ENCODE measurements around the gene MIEF2. TPM values are rescaled to one million over a fixed set of nuclear protein-coding genes. Genes with fewer than 3 reads are reported as not detected.

Gene MIEF2
- total and polyA plus RNA-seq, 8 donors = 2.1 to 254 (median 9.1) TPM

DNA sequence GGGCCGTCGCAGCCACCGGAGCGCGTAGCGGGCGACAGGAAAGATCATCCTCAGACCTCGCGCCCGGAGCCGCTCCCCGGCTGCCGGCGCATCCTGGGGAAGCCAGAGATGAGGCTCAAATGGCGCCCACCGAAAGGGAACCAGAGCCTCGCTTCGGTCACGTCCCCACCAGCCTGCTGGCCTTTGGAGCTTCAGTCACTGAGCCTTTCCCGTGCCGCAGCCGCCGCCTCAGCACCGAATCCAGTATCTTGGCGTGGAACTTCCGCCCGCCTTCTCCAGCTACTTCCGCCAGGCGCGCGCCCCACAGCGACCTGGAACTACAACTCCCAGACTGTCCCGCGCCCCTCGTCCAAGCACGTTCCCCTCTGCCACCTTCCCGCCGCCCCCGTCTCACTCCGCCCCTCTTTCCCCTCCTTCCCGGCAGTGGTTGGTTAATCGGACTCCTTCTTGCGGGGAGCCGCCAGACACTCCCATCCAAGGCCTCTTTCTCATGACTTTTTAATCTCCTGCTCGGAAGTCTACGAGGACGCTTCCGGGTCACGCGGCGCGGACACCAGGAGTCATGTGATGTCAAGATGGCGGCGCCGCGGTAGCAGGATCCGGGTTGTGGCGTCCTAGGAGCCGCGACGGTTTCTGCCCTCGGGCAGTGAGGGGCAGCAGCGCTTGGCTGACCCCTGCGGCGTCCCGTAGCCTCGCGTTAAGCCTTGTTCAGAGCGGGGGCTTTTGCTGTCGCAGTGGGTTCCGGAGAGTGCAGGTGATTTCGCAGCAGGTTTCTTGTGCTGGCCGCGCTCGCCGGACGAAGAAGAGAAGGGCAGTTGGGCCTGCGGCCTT lies 54.5 kb downstream of the MIEF2 start, which contains the start of the genes SMCR8 and TOP3A:
Gene SMCR8 (plus strand): TSS at position 563 of the 831 bp plus-strand sequence. CDS start 497 bp downstream, outside the sequence.
Gene TOP3A (minus strand): TSS at position 264 of the 831 bp plus-strand sequence. CDS start 216 bp downstream, at position 48.
- intact Hi-C loops (cut with DNase I; ENCODE audit: low total_unique reads) = loop anchor here (10.0 kb wide), 1 partner anchor 50 kb away; the partner anchor contains the start of gene MIEF2
- peaks cover 5 to 54% (median 41%) of the 10 kb centered on the region in 4 donors for H3K36me3 ChIP-seq
- peak; percentile 18 for TF ChIP-seq EP300 (IDR thresholded peaks at IDR 0.05)
- TF ChIP-seq POLR2A (IDR thresholded peaks at IDR 0.05) = no peak
- TF ChIP-seq, protein P1, sequence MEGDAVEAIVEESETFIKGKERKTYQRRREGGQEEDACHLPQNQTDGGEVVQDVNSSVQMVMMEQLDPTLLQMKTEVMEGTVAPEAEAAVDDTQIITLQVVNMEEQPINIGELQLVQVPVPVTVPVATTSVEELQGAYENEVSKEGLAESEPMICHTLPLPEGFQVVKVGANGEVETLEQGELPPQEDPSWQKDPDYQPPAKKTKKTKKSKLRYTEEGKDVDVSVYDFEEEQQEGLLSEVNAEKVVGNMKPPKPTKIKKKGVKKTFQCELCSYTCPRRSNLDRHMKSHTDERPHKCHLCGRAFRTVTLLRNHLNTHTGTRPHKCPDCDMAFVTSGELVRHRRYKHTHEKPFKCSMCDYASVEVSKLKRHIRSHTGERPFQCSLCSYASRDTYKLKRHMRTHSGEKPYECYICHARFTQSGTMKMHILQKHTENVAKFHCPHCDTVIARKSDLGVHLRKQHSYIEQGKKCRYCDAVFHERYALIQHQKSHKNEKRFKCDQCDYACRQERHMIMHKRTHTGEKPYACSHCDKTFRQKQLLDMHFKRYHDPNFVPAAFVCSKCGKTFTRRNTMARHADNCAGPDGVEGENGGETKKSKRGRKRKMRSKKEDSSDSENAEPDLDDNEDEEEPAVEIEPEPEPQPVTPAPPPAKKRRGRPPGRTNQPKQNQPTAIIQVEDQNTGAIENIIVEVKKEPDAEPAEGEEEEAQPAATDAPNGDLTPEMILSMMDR (IDR thresholded peaks at IDR 0.05) = peak in 2 of 7 experiments; percentile 8 to 36
- peak; percentile 80 to 91 (median 86) for TF ChIP-seq POLR2AphosphoS5 (IDR thresholded peaks at IDR 0.05)
- 0 to 1% (median 1%) methylated on average over 74 to 78 of the region's 78 CpGs for WGBS, 5 donors
- peak within 1 kb of the TSS; percentile 76 to 98 (median 98) for H3K4me3 ChIP-seq
- H3K9me3 ChIP-seq = no peaks in the 10 kb centered on the region
- H3K4me1 ChIP-seq = peaks cover 57 to 87% (median 73%) of the 10 kb centered on the region in 4 donors
- DNase-seq = peak; percentile 97 to 99
- H3K27ac ChIP-seq = peak within 1 kb of the TSS; percentile 85 to 96 (median 93)
- no peaks in the 10 kb centered on the region for H3K27me3 ChIP-seq

DNA sequence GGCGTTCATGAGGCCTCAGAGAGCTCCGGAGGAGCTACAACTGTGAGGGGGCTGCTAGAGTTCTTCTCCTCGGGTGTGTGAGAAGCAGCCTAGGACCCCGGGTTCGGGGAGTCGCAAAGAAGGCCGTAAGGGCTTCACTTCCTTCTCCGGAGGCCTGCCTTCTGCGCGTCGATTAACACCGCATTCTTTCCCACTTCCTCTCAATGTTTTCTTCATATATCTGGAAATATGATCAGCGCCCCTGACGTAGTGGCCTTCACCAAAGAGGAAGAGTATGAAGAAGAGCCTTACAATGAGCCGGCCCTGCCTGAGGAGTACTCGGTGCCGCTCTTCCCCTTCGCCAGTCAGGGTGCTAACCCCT lies 55.1 kb downstream of the MIEF2 start:
- Histone ChIP-seq H3K9me3 (no peaks in the 10 kb centered on the region), H3K27ac (peak overlapping the region; percentile 85 to 96 (median 93)), H3K27me3 (no peaks in the 10 kb centered on the region), H3K4me1 (peaks cover 62 to 89% (median 79%) of the 10 kb centered on the region in 4 donors), H3K36me3 (peaks cover 7 to 55% (median 46%) of the 10 kb centered on the region in 4 donors), H3K4me3 (peak overlapping the region; percentile 76 to 98 (median 98))
- intact Hi-C loops (cut with DNase I; ENCODE audit: low total_unique reads) = loop anchor here (10.0 kb wide), 1 partner anchor 51 kb away; the partner anchor contains the start of gene MIEF2
- DNase-seq = no peak
- TF ChIP-seq, protein P1 (IDR thresholded peaks at IDR 0.05) = no peak
- TF ChIP-seq POLR2A (IDR thresholded peaks at IDR 0.05) = no peak
- TF ChIP-seq POLR2AphosphoS5 (IDR thresholded peaks at IDR 0.05) = no peak
- no peak for TF ChIP-seq EP300 (IDR thresholded peaks at IDR 0.05)
- WGBS, 5 donors = 4 to 8% (median 6%) methylated on average over 18 of the region's 18 CpGs

DNA sequence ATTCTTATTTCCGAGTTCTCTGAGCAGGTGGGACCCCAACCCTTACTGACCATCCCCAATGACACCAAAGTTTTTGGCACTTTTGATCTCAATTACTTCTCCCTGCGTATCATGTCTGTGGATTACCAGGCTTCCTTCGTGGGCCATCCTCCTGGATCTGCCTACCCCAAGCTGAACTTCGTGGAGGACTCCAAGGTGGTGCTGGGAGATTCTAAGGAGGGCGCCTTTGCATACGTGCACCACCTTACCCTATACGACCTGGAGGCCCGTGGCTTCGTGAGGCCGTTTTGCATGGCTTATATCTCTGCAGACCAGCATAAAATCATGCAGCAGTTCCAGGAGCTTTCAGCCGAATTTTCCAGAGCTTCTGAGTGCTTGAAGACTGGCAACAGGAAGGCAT lies 55.5 kb downstream of the MIEF2 start:
- Histone ChIP-seq H3K36me3 (peaks cover 9 to 58% (median 48%) of the 10 kb centered on the region in 4 donors), H3K4me1 (peaks cover 62 to 89% (median 82%) of the 10 kb centered on the region in 4 donors), H3K4me3 (peak overlapping the region; percentile 76 to 98 (median 98)), H3K27ac (peak overlapping the region; percentile 85 to 96 (median 93)), H3K27me3 (no peaks in the 10 kb centered on the region), H3K9me3 (no peaks in the 10 kb centered on the region)
- TF ChIP-seq EP300 (IDR thresholded peaks at IDR 0.05) = no peak
- no peak for TF ChIP-seq POLR2AphosphoS5 (IDR thresholded peaks at IDR 0.05)
- TF ChIP-seq, protein P1 (IDR thresholded peaks at IDR 0.05) = no peak
- TF ChIP-seq POLR2A (IDR thresholded peaks at IDR 0.05) = no peak
- intact Hi-C loops (cut with DNase I; ENCODE audit: low total_unique reads) = loop anchor here (10.0 kb wide), 1 partner anchor 51 kb away; the partner anchor contains the start of gene MIEF2
- no peak for DNase-seq
- WGBS, 5 donors = 59 to 70% (median 63%) methylated on average over 11 of the region's 11 CpGs

Other genes starting within 250 kb of the MIEF2 start
- gene ATPAF2, start 221.5 kb upstream of the MIEF2 start, total RNA-seq = 100 to 1,000 TPM in 1 of 5 donors, 10 to 100 TPM in 2, 1 to 10 TPM in 2; 5.4 to 250 (median 17.6) TPM
- gene ATPAF2, start 221.5 kb upstream of the MIEF2 start, polyA plus RNA-seq = 10 to 100 TPM; 10.4 to 24.2 (median 20.6) TPM
- 10 to 100 TPM in 3 of 5 donors, 1 to 10 TPM in 2; 3.5 to 18.1 (median 11.6) TPM for gene GID4, start 221.3 kb upstream of the MIEF2 start, total RNA-seq
- gene GID4, start 221.3 kb upstream of the MIEF2 start, polyA plus RNA-seq = 1 to 10 TPM; 3.2 to 4.7 (median 3.5) TPM
- 10 to 100 TPM in 4 of 5 donors, 1 to 10 TPM in 1; 3.2 to 57.2 (median 41.4) TPM for gene DRG2, start 172.7 kb upstream of the MIEF2 start, total RNA-seq
- 10 to 100 TPM; 28.8 to 42.5 (median 34.1) TPM for gene DRG2, start 172.7 kb upstream of the MIEF2 start, polyA plus RNA-seq
- 10 to 100 TPM in 1 of 5 donors, under 1 TPM in 3, not detected in 1; 0.37 to 10.5 (median 0.65) TPM for gene MYO15A, start 151.9 kb upstream of the MIEF2 start, total RNA-seq
- gene MYO15A, start 151.9 kb upstream of the MIEF2 start, polyA plus RNA-seq = 1 to 10 TPM in 1 of 3 donors, under 1 TPM in 2; 0.31 to 1.1 (median 0.50) TPM
- 10 to 100 TPM; 38.8 to 66.7 (median 58.9) TPM for gene ALKBH5, start 76.8 kb upstream of the MIEF2 start, total RNA-seq
- gene ALKBH5, start 76.8 kb upstream of the MIEF2 start, polyA plus RNA-seq = 10 to 100 TPM; 32.8 to 41.1 (median 36.7) TPM
- gene LLGL1, start 35.0 kb upstream of the MIEF2 start, total RNA-seq = 10 to 100 TPM in 4 of 5 donors, 1 to 10 TPM in 1; 5.8 to 19.7 (median 10.5) TPM
- 1 to 10 TPM; 5.2 to 9.0 (median 5.5) TPM for gene LLGL1, start 35.0 kb upstream of the MIEF2 start, polyA plus RNA-seq
- 100 to 1,000 TPM; 107 to 677 (median 423) TPM for gene FLII, start 1.9 kb upstream of the MIEF2 start, total RNA-seq
- 100 to 1,000 TPM; 114 to 237 (median 157) TPM for gene FLII, start 1.9 kb upstream of the MIEF2 start, polyA plus RNA-seq
- 100 to 1,000 TPM in 1 of 5 donors, 10 to 100 TPM in 4; 21.9 to 311 (median 30.5) TPM for gene TOP3A, start 54.3 kb downstream of the MIEF2 start, total RNA-seq
- gene TOP3A, start 54.3 kb downstream of the MIEF2 start, polyA plus RNA-seq = 10 to 100 TPM in 1 of 3 donors, 1 to 10 TPM in 2; 7.6 to 12.7 (median 9.0) TPM
- 10 to 100 TPM in 3 of 5 donors, 1 to 10 TPM in 2; 5.8 to 17.9 (median 13.0) TPM for gene SMCR8, start 54.6 kb downstream of the MIEF2 start, total RNA-seq
- gene SMCR8, start 54.6 kb downstream of the MIEF2 start, polyA plus RNA-seq = 1 to 10 TPM; 2.4 to 4.0 (median 3.2) TPM
- gene SHMT1, start 102.9 kb downstream of the MIEF2 start, total RNA-seq = 10 to 100 TPM; 16.9 to 50.4 (median 40.0) TPM
- 10 to 100 TPM; 12.4 to 34.3 (median 18.4) TPM for gene SHMT1, start 102.9 kb downstream of the MIEF2 start, polyA plus RNA-seq
- 1 to 10 TPM in 1 of 5 donors, under 1 TPM in 2, not detected in 2; 0.29 to 1.2 (median 0.45) TPM for gene EVPLL, start 117.1 kb downstream of the MIEF2 start, total RNA-seq
- gene EVPLL, start 117.1 kb downstream of the MIEF2 start, polyA plus RNA-seq = 1 to 10 TPM in 1 of 3 donors, under 1 TPM in 1, not detected in 1; 0.37 to 8.9 TPM
- 100 to 1,000 TPM in 1 of 5 donors, 10 to 100 TPM in 3, not detected in 1; 30.5 to 175 (median 53.4) TPM for gene LGALS9C, start 216.1 kb downstream of the MIEF2 start, total RNA-seq
- 100 to 1,000 TPM in 1 of 3 donors, 10 to 100 TPM in 1, 1 to 10 TPM in 1; 3.4 to 362 (median 10.3) TPM for gene LGALS9C, start 216.1 kb downstream of the MIEF2 start, polyA plus RNA-seq